GM23338 (cell line): ENCODE data around the gene PPM1E. TPM values are rescaled to one million over a fixed set of nuclear protein-coding genes. Genes with fewer than 3 reads are reported as not detected.

Experiments
- ATAC-seq: fragments of 200-7000 bp; cut with Tn5 transposase; 3 replicates; pipeline ENCODE4 v1.9.1; 2020
- DNase-seq: peaks from one replicate; pipeline ENCODE4 v3.0.0-alpha.2; 2015; ENCODE audit warnings: low spot score
- H2AFZ ChIP-seq: fragments of 200-600 bp; sonication (generic); 2 replicates; pipeline ENCODE4 v1.8.0; 2016; ENCODE audit warnings: antibody characterized with exemption, mild to moderate bottlenecking, moderate library complexity
- H3F3A ChIP-seq: fragments of 200-600 bp; sonication (generic); replicated peaks from 2 replicates; pipeline ENCODE4 v1.8.0; 2017; ENCODE audit warnings: antibody characterized with exemption, mixed run types, low read depth
- H3K27ac ChIP-seq: fragments of 200-600 bp; sonication (generic); 2 replicates; pipeline ENCODE4 v1.6.1; 2016; ENCODE audit warnings: low read depth
- H3K27me3 ChIP-seq: fragments of 200-600 bp; sonication (generic); 2 replicates; pipeline ENCODE4 v1.8.0; 2016; ENCODE audit warnings: mild to moderate bottlenecking, mixed run types, moderate library complexity; ENCODE audit not compliant: insufficient read depth
- H3K36me3 ChIP-seq: fragments of 200-600 bp; sonication (generic); 2 replicates; pipeline ENCODE4 v1.8.0; 2016; ENCODE audit warnings: mild to moderate bottlenecking; ENCODE audit not compliant: insufficient read depth
- H3K4me1 ChIP-seq: fragments of 200-600 bp; sonication (generic); 2 replicates; pipeline ENCODE4 v1.8.0; 2016; ENCODE audit warnings: mild to moderate bottlenecking, moderate library complexity; ENCODE audit not compliant: insufficient read depth
- H3K4me2 ChIP-seq: fragments of 200-600 bp; sonication (generic); 2 replicates; pipeline ENCODE4 v1.7.1; 2017; ENCODE audit warnings: mixed run types
- H3K4me3 ChIP-seq: fragments of 200-600 bp; sonication (generic); 2 replicates; pipeline ENCODE4 v1.6.1; 2016; ENCODE audit warnings: mixed run types
- H3K79me2 ChIP-seq: fragments of 200-600 bp; sonication (generic); replicated peaks from 2 replicates; pipeline ENCODE4 v1.8.0; 2017; ENCODE audit warnings: mild to moderate bottlenecking; ENCODE audit not compliant: insufficient read depth
- H3K9me2 ChIP-seq: fragments of 200-600 bp; sonication (generic); 2 replicates; pipeline ENCODE4 v1.8.0; 2017; ENCODE audit not compliant: insufficient read depth
- H4K20me1 ChIP-seq: fragments of 200-600 bp; sonication (generic); replicated peaks from 2 replicates; pipeline ENCODE4 v1.8.0; 2017; ENCODE audit warnings: mild to moderate bottlenecking; ENCODE audit not compliant: insufficient read depth
- H3K27ac Mint-ChIP-seq: 2 replicates; pipeline ENCODE4 v1.8.0; 2020; ENCODE audit warnings: inconsistent platforms, mild to moderate bottlenecking, moderate library complexity, mixed read lengths
- H3K27me3 Mint-ChIP-seq: 3 replicates; pipeline ENCODE4 v1.8.0; 2022; ENCODE audit warnings: low read depth, mild to moderate bottlenecking, moderate library complexity, mixed read lengths, inconsistent platforms; ENCODE audit not compliant: insufficient read depth, poor library complexity
- H3K36me3 Mint-ChIP-seq: 3 replicates; pipeline ENCODE4 v1.8.0; 2021; ENCODE audit warnings: low read depth, mild to moderate bottlenecking, inconsistent platforms, moderate library complexity, mixed read lengths
- H3K4me1 Mint-ChIP-seq: 3 replicates; pipeline ENCODE4 v1.8.0; 2020; ENCODE audit warnings: mild to moderate bottlenecking, inconsistent platforms, mixed read lengths
- H3K4me3 Mint-ChIP-seq: 3 replicates; pipeline ENCODE4 v1.8.0; 2021; ENCODE audit warnings: moderate library complexity, mild to moderate bottlenecking, inconsistent platforms, mixed read lengths
- H3K9me3 Mint-ChIP-seq: 3 replicates; pipeline ENCODE4 v1.8.0; 2020; ENCODE audit warnings: moderate library complexity, mild to moderate bottlenecking, inconsistent platforms, mixed read lengths
- CREB1 ChIP-seq: fragments of 250-450 bp; sonication (Bioruptor Pico); IDR thresholded peaks from 2 replicates; pipeline ENCODE4 v1.5.0; 2020; ENCODE audit warnings: low read depth, mild to moderate bottlenecking, moderate library complexity
- EZH2 ChIP-seq: fragments of 200-600 bp; sonication (generic); IDR thresholded peaks from one replicate; pipeline ENCODE4 v1.8.0; 2017; ENCODE audit warnings: antibody characterized with exemption, mild to moderate bottlenecking, low read depth; ENCODE audit not compliant: unreplicated experiment
- JUNB ChIP-seq: IDR thresholded peaks from one replicate; pipeline ENCODE4 v1.6.1; 2016; ENCODE audit warnings: antibody characterized with exemption; ENCODE audit not compliant: unreplicated experiment
- STAT1 ChIP-seq: IDR thresholded peaks from one replicate; pipeline ENCODE4 v1.6.1; 2016; ENCODE audit warnings: antibody characterized with exemption; ENCODE audit not compliant: unreplicated experiment
- ZNF114 ChIP-seq: fragments of 250-450 bp; sonication (Bioruptor Pico); IDR thresholded peaks from 2 replicates; pipeline ENCODE4 v1.5.0; 2020; ENCODE audit warnings: mild to moderate bottlenecking, moderate library complexity
- ZNF331 ChIP-seq: fragments of 250-450 bp; sonication (Bioruptor Pico); IDR thresholded peaks from 2 replicates; pipeline ENCODE4 v1.5.0; 2020; ENCODE audit warnings: low read depth, mild to moderate bottlenecking, moderate library complexity
- polyA plus RNA-seq: library from polyadenylated mRNA; unstranded; fragments of >200 nt; fragmentation: Nextera tagmentation; extraction: Ambion mirVana; gene quantifications from 2 replicates; pipeline ENCODE4 v1.2.1, GENCODE V29; 2016
- total RNA-seq: library from RNA; depleted of rRNA; stranded (reverse); fragments of >200 nt; shearing (Covaris generic); gene quantifications from 2 replicates; pipeline ENCODE4 v1.2.3, GENCODE V29; 2014
- TF ChIP-seq, protein P1 (sequence below): IDR thresholded peaks from 2 replicates; pipeline ENCODE4 v1.6.1; 2016; ENCODE audit warnings: antibody characterized with exemption
- TF ChIP-seq, protein P2 (sequence below): fragments of 250-450 bp; sonication (Bioruptor Pico); IDR thresholded peaks from 2 replicates; pipeline ENCODE4 v1.5.0; 2020; ENCODE audit warnings: mild to moderate bottlenecking, moderate library complexity
- TF ChIP-seq, protein P3 (sequence below): IDR thresholded peaks from one replicate; pipeline ENCODE4 v1.6.1; 2018; ENCODE audit warnings: antibody characterized with exemption; ENCODE audit not compliant: unreplicated experiment

Gene PPM1E
- total and polyA plus RNA-seq, 2 experiments from 2014 or later = 2.1 to 13.8 TPM

DNA sequence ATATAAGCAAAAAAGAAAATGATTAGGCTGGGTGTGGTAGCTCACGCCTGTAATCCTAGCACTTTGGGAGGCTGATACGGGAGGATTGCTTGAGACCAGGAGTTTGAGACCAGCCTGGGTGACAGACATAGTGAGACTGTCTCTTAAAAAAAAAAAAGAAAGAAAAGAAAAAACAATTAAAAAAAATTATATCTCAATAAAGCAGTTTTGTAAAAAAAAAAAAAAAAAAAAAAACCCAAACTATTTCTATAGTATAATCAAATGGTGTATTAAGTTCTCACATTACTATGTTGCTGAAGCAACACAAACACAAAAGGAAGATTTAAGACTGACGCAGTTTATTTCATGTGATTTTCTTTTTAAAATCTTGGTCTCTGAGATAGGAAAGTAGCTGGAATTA lies 210.6 kb downstream of the PPM1E start:
- Mint-ChIP-seq H3K36me3 (no peaks in the 10 kb centered on the region), H3K4me1 (peaks cover 39% of the 10 kb centered on the region), H3K4me3 (no peak overlapping the region), H3K27me3 (no peaks in the 10 kb centered on the region), H3K27ac (peak overlapping the region; percentile 89; the same call in 1 of the 2 replicates), H3K9me3 (no peaks in the 10 kb centered on the region)
- DNase-seq (no peak), ATAC-seq (no peak)
- peaks cover 30% of the 10 kb centered on the region for H3K4me1 ChIP-seq
- H2AFZ ChIP-seq = no peak overlapping the region
- H3K27ac ChIP-seq = peak overlapping the region; percentile 91
- H4K20me1 ChIP-seq = no peaks in the 10 kb centered on the region
- no peaks in the 10 kb centered on the region for H3K36me3 ChIP-seq
- peak overlapping the region; percentile 65 for H3K4me2 ChIP-seq
- H3K9me2 ChIP-seq = no peaks in the 10 kb centered on the region
- TF ChIP-seq EZH2 = no peak
- TF ChIP-seq, protein P1, sequence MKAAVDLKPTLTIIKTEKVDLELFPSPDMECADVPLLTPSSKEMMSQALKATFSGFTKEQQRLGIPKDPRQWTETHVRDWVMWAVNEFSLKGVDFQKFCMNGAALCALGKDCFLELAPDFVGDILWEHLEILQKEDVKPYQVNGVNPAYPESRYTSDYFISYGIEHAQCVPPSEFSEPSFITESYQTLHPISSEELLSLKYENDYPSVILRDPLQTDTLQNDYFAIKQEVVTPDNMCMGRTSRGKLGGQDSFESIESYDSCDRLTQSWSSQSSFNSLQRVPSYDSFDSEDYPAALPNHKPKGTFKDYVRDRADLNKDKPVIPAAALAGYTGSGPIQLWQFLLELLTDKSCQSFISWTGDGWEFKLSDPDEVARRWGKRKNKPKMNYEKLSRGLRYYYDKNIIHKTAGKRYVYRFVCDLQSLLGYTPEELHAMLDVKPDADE = no peak
- TF ChIP-seq, protein P2, sequence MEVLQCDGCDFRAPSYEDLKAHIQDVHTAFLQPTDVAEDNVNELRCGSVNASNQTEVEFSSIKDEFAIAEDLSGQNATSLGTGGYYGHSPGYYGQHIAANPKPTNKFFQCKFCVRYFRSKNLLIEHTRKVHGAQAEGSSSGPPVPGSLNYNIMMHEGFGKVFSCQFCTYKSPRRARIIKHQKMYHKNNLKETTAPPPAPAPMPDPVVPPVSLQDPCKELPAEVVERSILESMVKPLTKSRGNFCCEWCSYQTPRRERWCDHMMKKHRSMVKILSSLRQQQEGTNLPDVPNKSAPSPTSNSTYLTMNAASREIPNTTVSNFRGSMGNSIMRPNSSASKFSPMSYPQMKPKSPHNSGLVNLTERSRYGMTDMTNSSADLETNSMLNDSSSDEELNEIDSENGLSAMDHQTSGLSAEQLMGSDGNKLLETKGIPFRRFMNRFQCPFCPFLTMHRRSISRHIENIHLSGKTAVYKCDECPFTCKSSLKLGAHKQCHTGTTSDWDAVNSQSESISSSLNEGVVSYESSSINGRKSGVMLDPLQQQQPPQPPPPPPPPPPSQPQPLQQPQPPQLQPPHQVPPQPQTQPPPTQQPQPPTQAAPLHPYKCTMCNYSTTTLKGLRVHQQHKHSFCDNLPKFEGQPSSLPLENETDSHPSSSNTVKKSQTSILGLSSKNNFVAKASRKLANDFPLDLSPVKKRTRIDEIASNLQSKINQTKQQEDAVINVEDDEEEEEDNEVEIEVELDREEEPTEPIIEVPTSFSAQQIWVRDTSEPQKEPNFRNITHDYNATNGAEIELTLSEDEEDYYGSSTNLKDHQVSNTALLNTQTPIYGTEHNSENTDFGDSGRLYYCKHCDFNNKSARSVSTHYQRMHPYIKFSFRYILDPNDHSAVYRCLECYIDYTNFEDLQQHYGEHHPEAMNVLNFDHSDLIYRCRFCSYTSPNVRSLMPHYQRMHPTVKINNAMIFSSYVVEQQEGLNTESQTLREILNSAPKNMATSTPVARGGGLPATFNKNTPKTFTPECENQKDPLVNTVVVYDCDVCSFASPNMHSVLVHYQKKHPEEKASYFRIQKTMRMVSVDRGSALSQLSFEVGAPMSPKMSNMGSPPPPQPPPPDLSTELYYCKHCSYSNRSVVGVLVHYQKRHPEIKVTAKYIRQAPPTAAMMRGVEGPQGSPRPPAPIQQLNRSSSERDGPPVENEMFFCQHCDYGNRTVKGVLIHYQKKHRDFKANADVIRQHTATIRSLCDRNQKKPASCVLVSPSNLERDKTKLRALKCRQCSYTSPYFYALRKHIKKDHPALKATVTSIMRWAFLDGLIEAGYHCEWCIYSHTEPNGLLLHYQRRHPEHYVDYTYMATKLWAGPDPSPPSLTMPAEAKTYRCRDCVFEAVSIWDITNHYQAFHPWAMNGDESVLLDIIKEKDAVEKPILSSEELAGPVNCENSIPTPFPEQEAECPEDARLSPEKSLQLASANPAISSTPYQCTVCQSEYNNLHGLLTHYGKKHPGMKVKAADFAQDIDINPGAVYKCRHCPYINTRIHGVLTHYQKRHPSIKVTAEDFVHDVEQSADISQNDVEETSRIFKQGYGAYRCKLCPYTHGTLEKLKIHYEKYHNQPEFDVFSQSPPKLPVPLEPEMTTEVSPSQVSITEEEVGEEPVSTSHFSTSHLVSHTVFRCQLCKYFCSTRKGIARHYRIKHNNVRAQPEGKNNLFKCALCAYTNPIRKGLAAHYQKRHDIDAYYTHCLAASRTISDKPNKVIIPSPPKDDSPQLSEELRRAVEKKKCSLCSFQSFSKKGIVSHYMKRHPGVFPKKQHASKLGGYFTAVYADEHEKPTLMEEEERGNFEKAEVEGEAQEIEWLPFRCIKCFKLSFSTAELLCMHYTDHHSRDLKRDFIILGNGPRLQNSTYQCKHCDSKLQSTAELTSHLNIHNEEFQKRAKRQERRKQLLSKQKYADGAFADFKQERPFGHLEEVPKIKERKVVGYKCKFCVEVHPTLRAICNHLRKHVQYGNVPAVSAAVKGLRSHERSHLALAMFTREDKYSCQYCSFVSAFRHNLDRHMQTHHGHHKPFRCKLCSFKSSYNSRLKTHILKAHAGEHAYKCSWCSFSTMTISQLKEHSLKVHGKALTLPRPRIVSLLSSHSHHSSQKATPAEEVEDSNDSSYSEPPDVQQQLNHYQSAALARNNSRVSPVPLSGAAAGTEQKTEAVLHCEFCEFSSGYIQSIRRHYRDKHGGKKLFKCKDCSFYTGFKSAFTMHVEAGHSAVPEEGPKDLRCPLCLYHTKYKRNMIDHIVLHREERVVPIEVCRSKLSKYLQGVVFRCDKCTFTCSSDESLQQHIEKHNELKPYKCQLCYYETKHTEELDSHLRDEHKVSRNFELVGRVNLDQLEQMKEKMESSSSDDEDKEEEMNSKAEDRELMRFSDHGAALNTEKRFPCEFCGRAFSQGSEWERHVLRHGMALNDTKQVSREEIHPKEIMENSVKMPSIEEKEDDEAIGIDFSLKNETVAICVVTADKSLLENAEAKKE (CRISPR knock-in tag) = no peak
- no peak for TF ChIP-seq JUNB
- TF ChIP-seq ZNF331 (CRISPR knock-in tag) = no peak
- TF ChIP-seq, protein P3, sequence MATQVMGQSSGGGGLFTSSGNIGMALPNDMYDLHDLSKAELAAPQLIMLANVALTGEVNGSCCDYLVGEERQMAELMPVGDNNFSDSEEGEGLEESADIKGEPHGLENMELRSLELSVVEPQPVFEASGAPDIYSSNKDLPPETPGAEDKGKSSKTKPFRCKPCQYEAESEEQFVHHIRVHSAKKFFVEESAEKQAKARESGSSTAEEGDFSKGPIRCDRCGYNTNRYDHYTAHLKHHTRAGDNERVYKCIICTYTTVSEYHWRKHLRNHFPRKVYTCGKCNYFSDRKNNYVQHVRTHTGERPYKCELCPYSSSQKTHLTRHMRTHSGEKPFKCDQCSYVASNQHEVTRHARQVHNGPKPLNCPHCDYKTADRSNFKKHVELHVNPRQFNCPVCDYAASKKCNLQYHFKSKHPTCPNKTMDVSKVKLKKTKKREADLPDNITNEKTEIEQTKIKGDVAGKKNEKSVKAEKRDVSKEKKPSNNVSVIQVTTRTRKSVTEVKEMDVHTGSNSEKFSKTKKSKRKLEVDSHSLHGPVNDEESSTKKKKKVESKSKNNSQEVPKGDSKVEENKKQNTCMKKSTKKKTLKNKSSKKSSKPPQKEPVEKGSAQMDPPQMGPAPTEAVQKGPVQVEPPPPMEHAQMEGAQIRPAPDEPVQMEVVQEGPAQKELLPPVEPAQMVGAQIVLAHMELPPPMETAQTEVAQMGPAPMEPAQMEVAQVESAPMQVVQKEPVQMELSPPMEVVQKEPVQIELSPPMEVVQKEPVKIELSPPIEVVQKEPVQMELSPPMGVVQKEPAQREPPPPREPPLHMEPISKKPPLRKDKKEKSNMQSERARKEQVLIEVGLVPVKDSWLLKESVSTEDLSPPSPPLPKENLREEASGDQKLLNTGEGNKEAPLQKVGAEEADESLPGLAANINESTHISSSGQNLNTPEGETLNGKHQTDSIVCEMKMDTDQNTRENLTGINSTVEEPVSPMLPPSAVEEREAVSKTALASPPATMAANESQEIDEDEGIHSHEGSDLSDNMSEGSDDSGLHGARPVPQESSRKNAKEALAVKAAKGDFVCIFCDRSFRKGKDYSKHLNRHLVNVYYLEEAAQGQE = no peak
- no peak for TF ChIP-seq ZNF114 (CRISPR knock-in tag)
- TF ChIP-seq STAT1 = no peak
- no peak for TF ChIP-seq CREB1
- no peaks in the 10 kb centered on the region for H3K27me3 ChIP-seq
- no peaks in the 10 kb centered on the region; the same call in 1 of the 2 replicates for H3F3A ChIP-seq
- no peak overlapping the region for H3K4me3 ChIP-seq
- H3K79me2 ChIP-seq = no peaks in the 10 kb centered on the region
